Breast epithelium (tissue), 3 donors: ENCODE results near the gene KLHL29.

Experiments
- CTCF ChIP-seq, 3 donors: fragments of 450-650 bp; IDR thresholded peaks; one replicate each; pipeline ENCODE4 v1.5.1; 2016 to 2017; ENCODE audit warnings: antibody characterized with exemption in 3 of 3, mild to moderate bottlenecking in 3 of 3, moderate library complexity in 3 of 3
- POLR2AphosphoS5 ChIP-seq, 3 donors: sonication (generic); formaldehyde crosslinking; IDR thresholded peaks; one replicate each; pipeline ENCODE4 v1.6.1; 2017; ENCODE audit warnings: antibody characterized with exemption in 3 of 3

GRCh38 chr2:23647563-23647962 is 262.6 kb downstream of the KLHL29 start:
- TF ChIP-seq CTCF (IDR thresholded peaks at IDR 0.05) (no peak), POLR2AphosphoS5 (IDR thresholded peaks at IDR 0.05) (no peak)
